HTERT RPE-1 (cell line): ENCODE measurements around the gene HCCS.
"Not testable (repeated sequence)": the region's sequence is repeated elsewhere in the genome, so short reads cannot be mapped to it uniquely, and the experiment has no call there.

ENCODE experiments used
- in situ Hi-C: fragments of 300-500 bp; cut with MboI; formaldehyde crosslinking; loops from 4 replicates; pipeline ENCODE4 v1.14.3; 2020; ENCODE audit warnings: low sequenced_read_pairs

HCCS gene

GRCh38 chrX:11119313-11119943, 8.3 kb downstream of the HCCS start:
- in situ Hi-C loops: no loop called here

GRCh38 chrX:11123087-11123486, 12.0 kb downstream of the HCCS start:
- in situ Hi-C loops: not testable (repeated sequence)

GRCh38 chrX:11124112-11124511, 13.0 kb downstream of the HCCS start:
- in situ Hi-C loops: no loop called here

GRCh38 chrX:11125060-11125459, 13.9 kb downstream of the HCCS start:
- in situ Hi-C loops: no loop called here

GRCh38 chrX:11129534-11130105, 18.5 kb downstream of the HCCS start:
- in situ Hi-C loops: no loop called here

- in situ Hi-C loops: no loop called here
Measured at GRCh38 chrX:11130136-11130535, 19.0 kb downstream of the HCCS start.

- in situ Hi-C loops: no loop called here
Measured at GRCh38 chrX:11131146-11131545, 20.0 kb downstream of the HCCS start.

- in situ Hi-C loops: no loop called here
Measured at GRCh38 chrX:11135564-11136185, 24.5 kb downstream of the HCCS start.

GRCh38 chrX:11137543-11138139, 26.5 kb downstream of the HCCS start:
- in situ Hi-C loops: no loop called here

GRCh38 chrX:11138498-11139390, 27.6 kb downstream of the HCCS start:
- in situ Hi-C loops: no loop called here

- in situ Hi-C loops: no loop called here
Measured at GRCh38 chrX:11143931-11144678, 33.0 kb downstream of the HCCS start.

GRCh38 chrX:11146411-11146810, 35.3 kb downstream of the HCCS start:
- in situ Hi-C loops: no loop called here

- in situ Hi-C loops: no loop called here
Measured at GRCh38 chrX:11148401-11148800, 37.3 kb downstream of the HCCS start.

- in situ Hi-C loops: no loop called here
Measured at GRCh38 chrX:11151799-11152559, 40.8 kb downstream of the HCCS start.

GRCh38 chrX:11159149-11159548, 48.0 kb downstream of the HCCS start:
- in situ Hi-C loops: no loop called here

GRCh38 chrX:11164433-11164832, 53.3 kb downstream of the HCCS start:
- in situ Hi-C loops: no loop called here

GRCh38 chrX:11171956-11172355, 60.8 kb downstream of the HCCS start:
- in situ Hi-C loops: no loop called here

GRCh38 chrX:11172415-11172814, 61.3 kb downstream of the HCCS start:
- in situ Hi-C loops: no loop called here
